RKO (cell line): ENCODE results near the gene CEP57L1.

Source experiments
- DNase-seq: peaks from one replicate; pipeline ENCODE4 v3.0.0-alpha.2; 2016; ENCODE audit warnings: low spot score

Gene CEP57L1

DNA sequence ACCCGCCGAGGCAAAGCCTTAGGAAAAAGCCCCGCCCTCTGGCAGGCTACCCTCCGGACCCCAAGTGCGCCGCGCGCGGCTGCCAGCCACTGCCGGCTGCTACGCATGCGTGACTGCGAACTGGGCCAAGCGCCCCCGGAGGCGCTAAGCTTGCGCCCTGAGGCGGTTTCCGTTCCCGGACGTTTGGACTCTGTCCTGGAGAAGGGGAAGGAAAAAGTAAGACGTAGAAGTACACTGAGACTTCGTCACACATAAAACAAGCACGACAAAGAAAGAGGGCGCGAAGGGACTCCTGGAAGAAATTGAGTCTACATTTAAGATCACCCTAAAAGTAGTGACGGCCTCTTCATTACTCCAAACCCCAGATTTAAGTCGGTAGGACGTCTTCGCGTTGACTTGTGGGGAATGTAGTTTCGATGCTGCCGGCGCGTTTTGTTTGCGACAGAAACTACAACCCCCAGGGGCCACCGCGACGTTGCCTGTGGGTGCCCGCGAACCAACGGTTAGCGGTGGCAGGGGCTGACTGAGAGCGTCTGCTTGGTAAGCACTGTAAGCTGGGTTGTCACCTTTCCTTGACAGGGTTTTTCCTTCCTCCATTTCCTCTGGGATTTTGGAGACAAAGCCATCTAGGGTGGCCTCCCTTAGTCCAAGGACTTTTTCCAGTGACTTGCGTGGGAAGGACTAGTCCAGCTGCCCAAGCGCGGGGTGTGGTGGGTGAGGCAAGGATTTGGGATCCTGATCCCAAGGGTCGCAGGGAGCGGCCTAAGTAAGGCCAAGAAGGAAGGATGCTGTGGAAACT, at the start of gene CEP57L1:
CEP57L1 (plus strand) TSS at position 472 of the 799 bp plus-strand sequence. CDS start 49,715 bp downstream, outside the sequence.
- DNase-seq, result peak; percentile 97

DNA sequence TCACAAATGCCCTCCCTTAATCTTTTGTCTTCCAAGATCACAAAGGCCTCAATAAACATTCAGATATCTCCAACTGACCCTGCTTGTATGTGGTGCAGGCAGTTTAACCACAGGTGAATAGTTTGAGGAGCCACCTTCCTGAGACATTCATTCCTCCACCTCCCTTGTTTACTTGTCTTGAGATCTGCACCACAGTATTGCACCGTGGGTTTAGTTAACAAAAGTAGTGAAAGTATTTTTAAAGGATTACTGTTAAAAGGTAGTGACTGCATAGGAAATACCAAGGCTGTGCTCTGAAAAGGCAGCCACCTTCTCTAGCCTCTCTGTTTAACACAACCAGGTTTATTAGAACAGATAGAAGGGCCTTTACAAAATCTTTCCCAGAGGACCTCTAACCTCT, 47.1 kb upstream of the CEP57L1 start:
- DNase-seq, result no peak

DNA sequence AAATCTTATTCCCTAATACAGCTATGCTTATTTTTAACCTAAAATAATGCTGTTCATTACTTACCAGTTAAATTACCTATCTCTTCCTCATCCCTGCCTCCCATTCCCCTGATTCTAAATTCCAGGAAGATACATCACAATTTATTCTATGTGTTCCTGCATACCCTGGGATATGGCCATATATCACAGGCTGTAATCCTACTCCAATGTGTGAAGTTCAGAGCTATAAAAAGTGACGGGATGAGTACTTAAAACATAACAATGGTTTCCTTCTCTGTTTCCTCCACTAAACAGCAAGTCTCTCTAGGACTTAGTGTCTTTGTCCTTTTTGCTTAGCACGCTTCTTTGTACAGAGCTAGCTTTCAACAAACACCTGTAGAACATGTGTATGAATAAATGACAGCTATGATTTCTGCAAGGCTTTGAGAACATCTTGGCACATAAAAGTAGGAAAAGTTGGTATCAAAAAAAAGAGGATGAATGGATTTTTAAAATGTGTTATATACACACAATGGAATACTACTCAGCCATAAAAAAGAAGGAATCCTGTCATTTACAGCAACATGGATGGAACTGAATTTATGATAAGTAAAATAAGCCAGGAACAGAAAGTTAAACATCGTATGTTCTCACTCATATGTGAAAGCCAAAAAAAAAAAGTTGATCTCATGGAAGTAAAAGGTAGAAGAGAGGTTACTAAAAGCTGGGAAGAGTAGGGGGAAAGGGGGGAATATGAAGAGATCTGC, 46.5 kb upstream of the CEP57L1 start:
- DNase-seq, result no peak

DNA sequence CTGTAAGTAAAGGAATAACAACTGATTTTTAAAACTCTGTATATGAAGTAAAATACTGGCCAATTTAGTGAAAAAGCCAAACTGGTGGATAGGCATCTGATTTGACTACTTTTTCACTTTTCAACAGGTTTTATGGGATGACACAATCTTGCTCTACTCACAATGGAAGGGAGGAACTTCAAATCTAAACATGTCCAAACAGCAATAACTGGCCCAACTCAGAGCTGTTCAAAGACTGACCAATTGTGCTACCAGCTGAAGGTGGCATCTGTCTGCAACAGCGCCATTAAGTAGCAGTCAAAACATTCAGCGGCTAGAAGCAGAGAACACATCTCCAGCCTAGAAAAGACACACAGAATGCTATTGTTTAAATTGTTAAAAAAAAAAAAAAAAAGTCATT, 45.3 kb upstream of the CEP57L1 start:
- no peak for DNase-seq

DNA sequence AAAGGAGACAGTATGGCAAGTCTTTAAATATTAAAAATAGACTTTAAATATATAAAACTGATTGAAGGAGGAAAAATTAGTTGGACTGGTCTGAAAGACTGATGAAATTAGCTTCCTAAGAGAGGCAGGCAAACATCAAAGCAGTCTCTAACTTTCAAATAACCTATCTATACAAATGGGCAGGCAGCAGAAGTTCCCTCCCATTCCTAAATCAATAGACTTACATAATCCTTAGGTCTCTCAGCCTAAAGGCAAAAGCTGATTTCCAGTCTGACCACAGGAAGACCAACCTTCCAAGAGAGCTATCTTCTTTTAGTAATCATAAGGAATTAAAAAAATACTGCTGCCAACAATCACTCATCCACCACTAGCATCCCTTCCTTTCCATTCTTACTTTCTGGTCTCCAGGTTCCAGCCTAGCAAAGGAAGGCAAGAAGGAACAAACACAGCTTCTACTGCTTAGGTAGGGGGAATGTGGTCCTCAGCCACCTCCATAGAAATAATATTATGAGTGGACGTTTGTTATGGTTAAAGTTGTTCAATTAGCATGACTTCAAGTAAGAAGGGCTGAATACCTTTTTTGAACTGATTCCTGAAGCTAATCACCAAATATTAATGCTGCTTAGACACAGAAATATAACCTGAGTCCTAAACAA, 44.7 kb upstream of the CEP57L1 start:
- no peak for DNase-seq

DNA sequence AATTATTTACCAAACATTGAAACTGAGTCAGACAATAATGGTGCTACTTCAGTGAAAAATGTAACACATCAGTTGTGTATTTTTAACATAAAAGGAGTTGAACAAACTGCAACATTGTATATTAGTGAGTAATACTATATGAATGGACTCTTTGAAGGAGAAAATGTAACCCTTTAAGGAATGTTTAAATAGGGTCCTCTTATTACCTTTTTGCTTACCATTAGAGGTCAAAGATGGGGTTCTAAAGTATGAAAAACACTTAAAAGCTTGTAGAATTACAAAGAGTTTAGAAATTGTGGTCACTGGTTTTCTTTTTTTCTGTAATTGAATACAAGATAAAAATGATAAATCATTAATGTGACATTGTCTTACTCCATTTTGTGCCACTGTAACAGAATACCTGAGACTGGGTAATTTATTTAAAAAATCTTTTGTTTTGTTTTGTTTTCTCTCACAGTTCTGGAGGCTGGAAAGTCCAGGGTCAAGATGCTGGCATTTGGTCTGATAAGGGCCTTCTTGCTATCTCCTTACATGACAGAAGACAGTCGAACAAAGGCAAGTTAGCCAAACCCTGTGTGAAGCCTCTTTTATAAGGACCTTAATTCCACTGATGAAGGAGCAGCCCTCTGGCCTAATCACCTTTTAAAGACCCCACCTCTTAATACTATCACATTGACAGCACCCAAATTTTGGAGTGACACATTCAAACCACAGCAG, 43.8 kb upstream of the CEP57L1 start:
- no peak for DNase-seq

DNA sequence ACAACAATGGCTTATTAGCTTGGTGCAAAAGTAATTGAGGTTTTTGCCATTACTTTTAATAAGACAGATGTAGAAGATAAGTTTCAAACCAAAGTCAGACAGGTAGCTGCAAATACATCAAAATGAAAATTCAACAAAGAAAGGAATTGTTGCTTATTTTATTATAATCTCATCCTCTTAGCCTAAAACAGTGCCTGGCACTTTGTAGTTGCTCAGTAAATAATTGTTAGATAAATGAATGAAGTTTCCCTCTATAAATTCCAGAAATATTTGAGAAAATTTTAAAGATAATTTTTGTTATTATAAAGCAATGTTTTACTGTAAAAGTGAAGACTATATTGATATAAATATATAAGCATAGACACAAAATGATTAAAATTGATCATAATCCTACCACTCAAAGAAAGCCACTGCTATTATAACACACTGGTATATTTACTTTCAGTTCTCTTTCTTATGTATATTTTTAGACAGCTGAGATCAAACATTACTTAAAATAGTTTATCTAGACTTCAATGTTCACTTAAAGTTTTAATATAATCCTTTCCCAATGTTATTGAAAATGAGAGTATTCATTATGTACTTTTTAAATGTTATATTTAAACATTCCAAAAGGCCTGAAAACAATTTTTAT, 43.2 kb upstream of the CEP57L1 start:
- DNase-seq, result no peak

DNA sequence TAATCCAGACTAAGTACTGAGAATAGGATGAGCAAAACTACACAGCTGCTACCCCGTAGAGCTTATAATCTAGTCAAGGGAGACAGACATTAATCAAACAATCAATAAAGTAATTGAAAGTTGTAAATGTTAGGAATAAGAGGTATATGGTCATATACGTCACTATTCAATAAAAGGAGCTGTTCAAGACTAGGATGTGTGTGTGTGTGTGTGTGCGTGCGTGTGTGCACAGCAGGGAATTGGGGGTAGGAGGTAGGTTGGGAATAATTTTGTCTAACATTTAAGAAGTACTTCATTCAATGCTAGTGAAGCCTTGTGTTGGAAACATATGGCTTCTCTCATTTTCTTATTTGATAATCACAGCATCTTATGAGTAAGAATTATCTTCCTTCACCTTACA, 42.5 kb upstream of the CEP57L1 start:
- no peak for DNase-seq

DNA sequence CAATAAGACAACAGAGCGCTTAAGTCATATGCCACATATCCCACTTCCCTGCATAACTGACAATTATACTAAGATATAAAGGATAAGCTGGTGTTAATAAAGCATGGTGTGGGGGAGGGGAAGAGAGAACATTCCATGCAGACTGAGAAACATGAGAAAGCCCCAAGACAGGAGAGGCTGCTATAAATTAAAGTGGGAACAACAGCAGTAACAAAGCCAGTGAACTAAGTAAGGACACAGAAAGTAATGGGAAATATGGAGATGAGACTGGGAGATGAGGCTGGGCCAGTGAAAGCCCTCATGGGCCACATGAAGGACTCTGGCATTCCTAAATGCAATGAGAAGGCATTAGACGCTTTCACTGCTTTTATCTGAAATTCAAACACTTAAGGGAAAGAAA, 42.0 kb upstream of the CEP57L1 start:
- no peak for DNase-seq

DNA sequence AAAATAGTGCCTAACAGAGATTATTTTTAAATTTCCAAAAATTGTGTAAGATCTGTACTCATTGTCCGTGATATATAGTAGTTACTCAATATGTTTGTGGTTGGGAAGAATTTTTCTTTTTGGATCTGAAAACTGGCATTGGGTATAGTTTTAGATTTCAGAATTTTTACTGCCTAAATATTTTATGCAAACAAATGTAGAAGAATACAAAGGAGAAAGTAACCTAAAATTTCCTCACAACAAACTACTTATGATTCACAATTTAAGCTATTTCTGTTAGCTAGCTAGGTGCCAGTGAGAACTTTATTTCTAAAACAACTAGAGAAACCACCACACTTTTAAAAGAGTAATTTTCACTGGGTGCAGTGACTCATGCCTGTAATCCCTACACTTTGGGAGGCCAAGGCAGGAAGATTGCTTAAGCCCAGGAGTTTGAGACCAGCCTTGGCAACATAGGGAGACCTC, 39.5 kb upstream of the CEP57L1 start:
- DNase-seq, result no peak

DNA sequence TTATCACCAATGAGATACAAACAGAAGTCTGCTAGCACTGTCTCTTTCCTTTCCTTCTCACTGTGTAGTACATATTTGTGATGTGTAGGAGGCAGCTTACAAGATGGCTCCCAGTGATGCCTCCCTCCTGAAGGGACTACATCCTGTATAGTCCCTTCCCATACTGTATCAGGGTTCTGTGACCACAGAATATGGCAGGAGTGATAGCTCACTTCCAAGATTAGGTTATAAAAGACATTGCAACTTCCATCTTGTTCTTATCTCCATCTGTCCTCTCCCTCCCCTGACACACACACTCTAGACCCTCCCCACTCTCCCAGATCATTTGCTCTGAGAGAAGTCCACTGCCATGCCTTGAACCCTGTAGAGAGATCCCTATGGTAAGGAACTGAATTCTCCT, 38.6 kb upstream of the CEP57L1 start:
- DNase-seq, result no peak

DNA sequence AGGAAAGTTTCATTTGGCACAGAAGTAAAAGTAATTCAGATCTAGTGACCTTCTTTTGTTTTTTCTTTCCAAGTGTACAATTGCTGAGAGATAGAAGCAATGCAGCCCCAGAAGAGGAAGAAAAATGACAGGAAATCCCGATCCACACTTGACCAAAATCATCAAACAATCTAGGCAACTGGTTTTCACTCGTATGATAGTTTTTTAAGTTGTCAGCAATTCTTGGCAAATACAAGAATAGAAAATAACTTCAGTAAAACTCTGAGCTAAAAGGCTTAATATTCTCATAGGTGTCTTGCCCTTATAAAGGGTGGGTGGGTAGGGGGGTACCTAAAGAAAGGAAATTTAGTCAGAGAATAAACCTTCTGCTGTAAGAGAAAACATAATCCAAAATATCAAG, 36.7 kb upstream of the CEP57L1 start:
- no peak for DNase-seq

DNA sequence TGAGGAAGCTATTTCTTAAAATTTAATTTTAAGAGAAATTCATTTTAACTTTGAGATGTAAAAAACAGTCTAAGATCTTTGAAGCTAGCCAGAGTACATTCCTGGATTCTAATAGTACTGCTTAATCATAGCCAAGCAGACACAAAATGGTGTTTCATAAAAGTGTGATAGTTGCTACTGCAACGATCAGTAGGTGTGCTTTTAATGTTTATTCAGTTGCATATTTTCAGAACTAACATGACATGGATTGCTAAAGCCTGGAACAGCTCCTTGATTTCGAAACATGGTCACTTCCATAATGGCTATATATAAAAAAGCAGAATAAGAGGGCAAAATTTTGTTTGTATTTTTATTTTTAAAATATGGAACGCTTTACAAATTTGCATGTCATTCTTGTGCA, 36.2 kb upstream of the CEP57L1 start:
- DNase-seq, result no peak

DNA sequence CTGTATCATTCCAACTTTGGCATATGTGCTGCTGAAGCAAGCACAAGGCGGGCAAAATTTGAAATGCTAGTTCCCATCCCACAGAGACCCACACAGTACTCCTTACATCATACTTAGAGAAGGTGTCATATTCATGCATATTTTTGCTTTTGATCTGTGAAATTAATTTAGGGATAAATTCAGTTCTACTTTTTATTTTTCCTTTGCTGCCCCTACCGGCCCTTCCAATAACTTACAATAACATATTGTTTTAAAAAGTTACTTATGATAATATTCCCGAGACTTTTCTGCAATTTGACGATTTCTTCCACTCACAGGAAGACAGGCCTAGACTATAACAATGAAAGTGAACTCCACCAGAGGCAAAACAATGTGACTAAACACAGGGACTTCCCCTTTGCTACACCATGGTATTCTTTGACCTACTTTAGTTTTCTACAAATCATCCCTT, 35.7 kb upstream of the CEP57L1 start:
- DNase-seq, result no peak

DNA sequence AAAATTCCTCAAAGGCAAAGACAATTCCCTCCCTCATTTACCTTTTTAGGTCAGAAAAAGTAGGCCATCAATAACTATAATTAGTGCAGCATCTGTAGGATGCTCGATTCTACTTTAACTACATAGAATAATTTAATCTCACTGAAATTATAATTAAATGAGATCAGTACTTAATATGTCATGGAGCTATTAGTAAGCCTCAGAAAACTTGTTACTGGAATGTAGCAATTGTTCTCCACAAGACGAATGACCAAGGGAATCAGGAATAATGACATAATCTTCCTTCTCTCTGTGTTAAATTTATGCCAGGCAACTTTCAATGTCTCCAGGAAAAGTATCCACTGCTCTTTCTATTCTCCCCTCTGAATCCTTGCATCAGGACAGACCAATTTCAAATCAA, 34.7 kb upstream of the CEP57L1 start:
- no peak for DNase-seq

DNA sequence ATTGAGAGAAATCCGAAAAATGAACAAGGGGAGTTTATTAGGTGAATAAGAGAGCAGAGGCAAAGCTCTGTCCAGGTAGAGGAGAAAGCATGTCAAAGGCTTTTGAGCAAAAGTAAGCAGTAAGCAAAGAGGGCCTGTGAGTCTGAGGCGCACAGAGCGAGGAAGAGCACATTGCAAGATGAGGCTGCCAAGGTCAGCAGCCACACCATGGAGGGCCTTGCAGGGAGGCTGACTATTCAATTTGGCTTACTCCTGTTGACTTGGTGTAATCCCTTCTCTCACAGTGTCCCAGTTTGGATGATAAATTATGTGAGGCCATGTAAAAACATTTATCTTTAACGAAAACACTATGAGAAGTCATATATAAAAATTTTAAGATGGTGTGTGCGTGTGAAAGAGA, 33.1 kb upstream of the CEP57L1 start:
- no peak for DNase-seq

DNA sequence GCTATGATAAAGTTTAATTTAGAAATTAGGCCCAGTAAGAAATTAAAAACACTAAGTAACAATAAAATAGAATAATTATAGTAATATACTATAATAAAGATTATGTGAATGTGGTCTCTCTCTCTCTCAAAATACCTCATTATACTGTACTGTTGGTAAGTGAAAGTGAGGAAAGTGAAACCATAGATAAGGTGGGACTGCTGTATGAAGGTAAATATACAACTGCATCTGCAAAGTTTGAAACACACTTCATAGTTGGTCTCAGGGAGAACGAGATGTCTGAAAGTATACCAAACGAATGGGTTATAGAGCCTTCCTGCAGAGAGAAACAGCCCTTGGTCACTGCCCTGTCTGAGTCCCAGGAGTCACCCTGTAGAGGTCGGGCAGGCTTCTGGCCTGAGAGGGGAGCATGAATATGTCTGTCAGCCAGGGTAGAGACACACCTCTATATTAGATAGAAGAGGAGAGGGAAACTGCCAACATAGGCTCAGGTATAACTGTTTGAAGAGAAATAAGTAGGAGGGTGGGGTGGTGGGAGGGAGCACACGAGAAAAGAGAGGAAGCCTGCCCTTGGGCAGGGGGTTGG, 32.4 kb upstream of the CEP57L1 start:
- no peak for DNase-seq

DNA sequence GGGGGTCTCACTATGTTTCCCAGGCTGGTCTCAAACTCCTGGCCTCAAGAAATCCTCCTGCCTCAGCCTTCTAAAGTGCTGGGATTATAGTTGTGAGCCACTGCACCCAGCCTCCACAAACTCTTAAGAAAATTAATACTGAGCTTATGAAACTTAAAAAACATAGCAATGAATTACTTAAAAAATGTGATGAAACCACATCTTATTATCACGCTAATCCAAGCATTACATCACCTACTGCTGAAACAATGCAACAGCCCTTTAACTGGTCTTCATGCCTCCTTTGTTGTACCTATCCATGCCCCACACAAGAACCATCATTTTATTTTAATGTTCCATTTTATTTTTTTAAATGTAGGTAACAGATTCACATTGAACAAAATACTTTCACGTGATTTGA, 25.6 kb upstream of the CEP57L1 start:
- DNase-seq, result no peak

DNA sequence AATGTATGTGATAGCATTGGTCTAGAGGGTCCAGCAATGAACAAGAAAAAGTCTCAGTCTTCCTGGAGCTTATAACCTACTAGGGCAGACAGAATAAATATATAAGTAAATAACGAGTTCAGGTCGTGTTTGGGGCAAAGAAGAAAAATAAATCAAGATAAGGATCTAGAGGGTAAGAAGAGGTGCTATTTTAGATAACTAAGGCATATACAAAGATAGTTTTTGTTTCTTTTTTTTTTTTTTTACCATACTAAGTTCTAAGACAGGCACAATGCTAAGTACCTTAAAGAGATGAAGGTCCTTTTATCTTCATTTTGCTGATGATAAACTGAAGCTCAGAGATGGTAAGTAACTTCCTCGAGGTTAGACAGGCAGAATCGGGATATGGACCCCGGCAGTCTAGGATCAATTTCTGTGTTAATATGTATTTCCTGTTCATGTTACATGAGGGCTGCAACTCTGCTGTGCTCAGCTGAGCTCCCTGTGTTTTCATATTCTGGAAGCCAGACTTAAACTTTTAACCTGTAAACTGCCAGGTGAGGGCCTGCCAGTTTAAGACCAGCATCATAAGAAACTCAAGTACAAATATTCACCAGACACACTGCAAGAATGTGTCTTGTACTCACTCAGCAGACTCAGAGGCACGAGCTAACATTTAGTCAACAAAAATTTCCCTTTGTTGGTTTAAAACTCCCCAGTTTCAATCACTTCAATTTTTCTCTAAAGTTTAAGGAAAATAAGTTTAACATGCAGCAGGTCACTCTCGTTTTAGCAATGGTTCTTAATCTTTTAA, 24.0 kb upstream of the CEP57L1 start:
- no peak for DNase-seq

DNA sequence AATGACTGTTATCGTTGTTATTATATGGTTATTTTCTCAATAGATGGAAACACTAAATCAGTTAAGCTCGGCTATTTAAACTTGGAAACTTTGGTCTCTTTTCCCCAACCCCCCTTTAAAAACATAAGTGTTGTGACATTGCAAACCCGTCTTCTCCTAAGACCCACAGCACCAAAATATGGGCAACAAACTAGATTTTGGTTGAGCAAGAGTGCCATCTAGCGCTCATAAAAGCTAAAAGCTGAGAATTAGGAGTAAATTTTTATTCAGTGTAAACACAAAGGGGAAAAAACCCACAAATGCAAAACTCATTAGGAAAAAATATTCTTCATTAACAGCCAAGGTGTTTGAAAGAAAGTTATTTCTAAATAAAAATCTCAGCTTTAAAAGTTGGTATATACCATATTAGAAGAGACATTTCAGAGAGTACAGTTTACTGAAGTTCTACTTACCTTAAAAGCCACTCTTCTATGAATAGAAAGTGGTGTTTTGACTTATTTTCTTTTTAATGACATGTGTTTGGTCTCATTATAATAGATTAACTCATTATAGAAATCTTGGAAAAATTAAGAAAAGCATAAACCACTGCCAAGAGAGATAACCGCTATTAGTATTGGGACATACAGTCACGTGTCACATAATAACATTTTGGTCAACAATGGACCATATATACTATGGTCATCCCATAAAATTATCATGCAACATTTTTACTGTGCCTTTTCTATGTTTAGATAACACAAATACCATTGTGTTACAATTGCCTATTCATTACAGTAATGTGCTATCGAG, 21.8 kb upstream of the CEP57L1 start:
- peak; percentile 61 for DNase-seq
